GM12878 (cell line): ENCODE measurements around the gene NDUFAB1. TPM values are rescaled to one million over a fixed set of nuclear protein-coding genes. Genes with fewer than 3 reads are reported as not detected.

Experiments used
- ATAC-seq: fragments of 200-7000 bp; cut with Tn5 transposase; 3 replicates; pipeline ENCODE4 v1.9.1; 2020; ENCODE audit warnings: mild to moderate bottlenecking, moderate library complexity
- BruUV-seq: library from RNA; stranded (reverse); fragments of 400-500 nt; replicated peaks from 2 replicates; lab custom pipeline; 2021; lab: Mats Ljungman, UMichigan
- CTCF ChIA-PET: fragments of 300-600 bp; sonication (Branson Sonifier 250); formaldehyde crosslinking; extraction: SDS; loops from one replicate; lab custom pipeline; 2021; ENCODE audit warnings: inconsistent platforms; lab: Yijun Ruan, JAX
- POLR2A ChIA-PET: fragments of 350-600 bp; formaldehyde crosslinking; extraction: SDS; loops from one replicate; lab custom pipeline; 2021; ENCODE audit warnings: inconsistent platforms; lab: Charles Lee
- RAD21 ChIA-PET: fragments of 300-600 bp; sonication (Branson Sonifier 250); formaldehyde crosslinking; loops from one replicate; lab custom pipeline; 2023; ENCODE audit warnings: antibody characterized with exemption; ENCODE audit not compliant: unreplicated experiment; lab: Charles Lee
- SMC1A ChIA-PET: fragments of 300-600 bp; sonication (Branson Sonifier 250); formaldehyde crosslinking; loops from one replicate; lab custom pipeline; 2023; ENCODE audit not compliant: unreplicated experiment, uncharacterized antibody; lab: Charles Lee
- DNase-seq: peaks from one replicate; pipeline ENCODE4 v3.0.0-alpha.2; 2011; ENCODE audit warnings: low read depth, low spot score
- FAIRE-seq: peaks from 3 replicates; lab custom pipeline; 2011; peaks lifted over from hg19 to GRCh38; lab: Jason Lieb, UNC
- H2AFZ ChIP-seq: 2 replicates; pipeline ENCODE4 v1.6.0; 2011; ENCODE audit warnings: low read depth, low read length, control low read depth; ENCODE audit not compliant: control insufficient read depth
- H3K27ac ChIP-seq: 2 replicates; pipeline ENCODE4 v1.5.1; 2011; ENCODE audit warnings: control low read depth; ENCODE audit not compliant: control insufficient read depth, insufficient read depth
- H3K27me3 ChIP-seq, 2 experiments: replicated peaks in 1 of 2; 2 replicates each; pipeline versions ENCODE4 v1.6.0 to v1.6.1; 2011; ENCODE audit warnings: low read length in 1 of 2; ENCODE audit not compliant: control insufficient read depth in 2 of 2, insufficient read depth in 2 of 2
- H3K36me3 ChIP-seq, 2 experiments: 2 replicates each; pipeline ENCODE4 v1.5.1; 2011; ENCODE audit warnings: low read length in 1 of 2; ENCODE audit not compliant: control insufficient read depth in 2 of 2, insufficient read depth in 2 of 2
- H3K4me1 ChIP-seq: 2 replicates; pipeline ENCODE4 v1.6.1; 2011; ENCODE audit warnings: mild to moderate bottlenecking, low read length, moderate library complexity, mixed read lengths; ENCODE audit not compliant: control insufficient read depth, insufficient read depth
- H3K4me2 ChIP-seq: 2 replicates; pipeline ENCODE4 v1.6.0; 2011; ENCODE audit warnings: control low read depth; ENCODE audit not compliant: control insufficient read depth, insufficient read depth
- H3K4me3 ChIP-seq: fragments of 200-600 bp; sonication (generic); 2 replicates; pipeline ENCODE4 v1.5.1; 2016
- H3K79me2 ChIP-seq: 2 replicates; pipeline ENCODE4 v1.6.0; 2011; ENCODE audit warnings: low read length; ENCODE audit not compliant: control insufficient read depth, insufficient read depth
- H3K9ac ChIP-seq: 2 replicates; pipeline ENCODE4 v1.8.0; 2011; ENCODE audit warnings: low read length, control low read depth, mixed read lengths; ENCODE audit not compliant: control insufficient read depth, insufficient read depth
- H3K9me3 ChIP-seq: replicated peaks from 3 replicates; pipeline ENCODE4 v1.5.1; 2011; ENCODE audit warnings: mild to moderate bottlenecking, low read length; ENCODE audit not compliant: control insufficient read depth, insufficient read depth
- H4K20me1 ChIP-seq: 2 replicates; pipeline ENCODE4 v1.6.0; 2011; ENCODE audit not compliant: control insufficient read depth, insufficient read depth
- BCL11A ChIP-seq: IDR thresholded peaks from 2 replicates; pipeline ENCODE4 v1.6.1; 2011; ENCODE audit warnings: low read depth, low read length
- ELK1 ChIP-seq: IDR thresholded peaks from 2 replicates; pipeline ENCODE4 v1.6.1; 2012; ENCODE audit warnings: low read depth, low read length, improper control_type of control experiment
- FOS ChIP-seq: IDR thresholded peaks from 3 replicates; pipeline ENCODE4 v1.6.1; 2011; ENCODE audit warnings: borderline replicate concordance; ENCODE audit not compliant: insufficient read length; ENCODE audit errors: extremely low read depth
- IRF4 ChIP-seq: IDR thresholded peaks from 2 replicates; pipeline ENCODE4 v1.6.1; 2011; ENCODE audit warnings: low read depth, low read length
- IRF5 ChIP-seq: fragments of 450-650 bp; IDR thresholded peaks from 2 replicates; pipeline ENCODE4 v1.6.1; 2017; ENCODE audit warnings: borderline replicate concordance
- MLLT1 ChIP-seq: fragments of 450-650 bp; IDR thresholded peaks from 2 replicates; pipeline ENCODE4 v1.6.1; 2016; ENCODE audit warnings: mild to moderate bottlenecking
- MTA2 ChIP-seq: fragments of 450-650 bp; IDR thresholded peaks from 2 replicates; pipeline ENCODE4 v1.6.1; 2016; ENCODE audit warnings: low read depth, mild to moderate bottlenecking, moderate library complexity
- MTA3 ChIP-seq: IDR thresholded peaks from 2 replicates; pipeline ENCODE4 v1.6.1; 2012; ENCODE audit warnings: low read length, inconsistent platforms, borderline replicate concordance
- NFYA ChIP-seq: IDR thresholded peaks from 2 replicates; pipeline ENCODE4 v1.6.1; 2011; ENCODE audit warnings: low read depth, mild to moderate bottlenecking, low read length, improper control_type of control experiment, borderline replicate concordance
- PAX8 ChIP-seq: fragments of 450-650 bp; IDR thresholded peaks from 2 replicates; pipeline ENCODE4 v1.6.1; 2017; ENCODE audit warnings: mild to moderate bottlenecking, moderate library complexity
- RAD21 ChIP-seq: IDR thresholded peaks from 2 replicates; pipeline ENCODE4 v1.6.1; 2011; ENCODE audit warnings: mild to moderate bottlenecking, low read depth, low read length, moderate library complexity; ENCODE audit not compliant: insufficient read depth
- SPI1 ChIP-seq: IDR thresholded peaks from 2 replicates; pipeline ENCODE4 v1.6.1; 2011; ENCODE audit warnings: low read depth, mild to moderate bottlenecking, low read length, moderate library complexity, borderline replicate concordance; ENCODE audit not compliant: insufficient read depth
- ZZZ3 ChIP-seq: IDR thresholded peaks from 2 replicates; pipeline ENCODE4 v1.6.1; 2011; ENCODE audit warnings: low read depth; ENCODE audit not compliant: control insufficient read depth, insufficient read length
- WGBS: methylation state at CpG from one replicate; pipeline ENCODE4 v1.1.6; 2016; ENCODE audit warnings: low lambda C conversion rate; ENCODE audit not compliant: insufficient replicate concordance, insufficient coverage; ENCODE audit errors: missing lambda C conversion rate; 5-methylcytosine and 5-hydroxymethylcytosine counted together
- in situ Hi-C: fragments of 300-500 bp; cut with MboI; formaldehyde crosslinking; loops from 9 replicates; pipeline ENCODE4 v1.14.3; 2018; ENCODE audit warnings: mixed read lengths
- intact Hi-C: fragments of 100-400 bp; cut with micrococcal nuclease; formaldehyde crosslinking; loops from one replicate; pipeline ENCODE4 v1.14.2; 2022; ENCODE audit not compliant: unreplicated experiment
- polyA plus RNA-seq, 11 experiments: library from polyadenylated mRNA; depleted of rRNA in 4 of 11; unstranded in 6 of 11; stranded (reverse) in 5 of 11; fragments of >200 nt; fragmentation: Nextera tagmentation in 4 of 11; fragmentation: Illumina TruSeq in 1 of 11; extraction: Ambion mirVana in 4 of 11; extraction: Trizol in 1 of 11; gene quantifications; 1 replicate in 1 of 11; 2 replicates in 10 of 11; pipeline versions ENCODE4 v1.2.1 to v1.2.3, GENCODE V29; 2011 to 2016; ENCODE audit warnings: inconsistent platforms in 2 of 11, missing spikeins in 2 of 11, low read depth in 1 of 11
- total RNA-seq, 4 experiments: library from RNA; depleted of rRNA in 3 of 4; stranded (reverse); fragments of >200 nt in 3 of 4; fragmentation: Illumina TruSeq in 1 of 4; extraction: Trizol in 1 of 4; gene quantifications; 2 replicates each; pipeline versions ENCODE4 v1.2.1 to v1.2.3, GENCODE V29; 2013 to 2021

The NDUFAB1 gene
- total and polyA plus RNA-seq, 10 of the 15 experiments (the other 5 are each of a cell fraction or from before 2014, with no cell fraction given) = 79.9 to 584 (median 231) TPM

- SMC1A ChIA-PET = interaction anchor here (1.0 to 2.3 kb wide), 5 partner anchors 8 to 118 kb away, joined by 3 to 10 read pairs (median 6); no protein-coding TSS in a partner anchor
- BruUV-seq = no TSS peak
- H3K27ac ChIP-seq = no peak overlapping the region
- POLR2A ChIA-PET = interaction anchor here (1.4 to 1.5 kb wide), 2 partner anchors 15 to 49 kb away, joined by 3 to 4 read pairs; no protein-coding TSS in a partner anchor
- H4K20me1 ChIP-seq = no peaks in the 10 kb centered on the region
- intact Hi-C loops (loop anchor here (10.0 kb wide), 1 partner anchor 90 kb away; no protein-coding TSS in a partner anchor), in situ Hi-C loops (no loop called here)
- H3K27me3 ChIP-seq = no peaks in the 10 kb centered on the region
- H3K36me3 ChIP-seq = peaks cover 9 to 15% of the 10 kb centered on the region in 2 experiments
- 96% methylated on average over 3 of the region's 3 CpGs for WGBS
- no peak overlapping the region for H2AFZ ChIP-seq
- peak; percentile 18; the same call in 1 of the 2 replicates for TF ChIP-seq SPI1
- no peak for TF ChIP-seq NFYA
- DNase-seq = no peak
- CTCF ChIA-PET = interaction anchor here (0.7 to 5.0 kb wide), 5 partner anchors 42 to 120 kb away, joined by 3 to 35 read pairs (median 8); partner anchors contain the start of gene GGA2
- RAD21 ChIA-PET = interaction anchor here (2.8 kb wide), 1 partner anchor 49 kb away, joined by 15 read pairs; no protein-coding TSS in a partner anchor
- H3K9ac ChIP-seq = no peak overlapping the region
- no peaks in the 10 kb centered on the region for H3K9me3 ChIP-seq
- no peak overlapping the region for H3K4me2 ChIP-seq
- FAIRE-seq = no peak
- H3K4me3 ChIP-seq = no peak overlapping the region
- no peak for ATAC-seq
- H3K79me2 ChIP-seq = peaks cover 44% of the 10 kb centered on the region
- H3K4me1 ChIP-seq = no peaks in the 10 kb centered on the region; the same call in none of the 2 replicates
Observed at GRCh38 chr16:23554536-23554935, 41.6 kb downstream of the NDUFAB1 start.

- H3K4me1 ChIP-seq = no peaks in the 10 kb centered on the region; the same call in none of the 2 replicates
- peaks cover 17 to 19% of the 10 kb centered on the region in 2 experiments for H3K36me3 ChIP-seq
- H3K9me3 ChIP-seq = no peaks in the 10 kb centered on the region
- ChIA-PET CTCF (no interaction called here), POLR2A (no interaction called here), SMC1A (no interaction called here), RAD21 (no interaction called here)
- DNase-seq (no peak), ATAC-seq (no peak), FAIRE-seq (no peak)
- no peak overlapping the region for H2AFZ ChIP-seq
- H3K9ac ChIP-seq = no peak overlapping the region
- WGBS = 81% methylated on average over 6 of the region's 6 CpGs
- no TSS peak for BruUV-seq
- intact Hi-C loops = loop anchor here (10.0 kb wide), 1 partner anchor 87 kb away; no protein-coding TSS in a partner anchor
- in situ Hi-C loops = no loop called here
- no peak overlapping the region for H3K4me3 ChIP-seq
- no peaks in the 10 kb centered on the region for H3K27me3 ChIP-seq
- H4K20me1 ChIP-seq = no peaks in the 10 kb centered on the region
- no peak overlapping the region for H3K27ac ChIP-seq
- peaks cover 26% of the 10 kb centered on the region for H3K79me2 ChIP-seq
- no peak overlapping the region for H3K4me2 ChIP-seq
- TF ChIP-seq FOS (no peak), ZZZ3 (no peak), MTA2 (no peak), BCL11A (no peak), RAD21 (no peak), IRF4 (no peak), MLLT1 (no peak), IRF5 (no peak), MTA3 (no peak), ELK1 (no peak), PAX8 (no peak)
Observed at GRCh38 chr16:23552161-23552560, 44.0 kb downstream of the NDUFAB1 start.
